ENCODE data around the gene NLRP12.
"Not testable (repeated sequence)": the region's sequence is repeated elsewhere in the genome, so short reads cannot be mapped to it uniquely, and the experiment has no call there.

The NLRP12 gene

DNA sequence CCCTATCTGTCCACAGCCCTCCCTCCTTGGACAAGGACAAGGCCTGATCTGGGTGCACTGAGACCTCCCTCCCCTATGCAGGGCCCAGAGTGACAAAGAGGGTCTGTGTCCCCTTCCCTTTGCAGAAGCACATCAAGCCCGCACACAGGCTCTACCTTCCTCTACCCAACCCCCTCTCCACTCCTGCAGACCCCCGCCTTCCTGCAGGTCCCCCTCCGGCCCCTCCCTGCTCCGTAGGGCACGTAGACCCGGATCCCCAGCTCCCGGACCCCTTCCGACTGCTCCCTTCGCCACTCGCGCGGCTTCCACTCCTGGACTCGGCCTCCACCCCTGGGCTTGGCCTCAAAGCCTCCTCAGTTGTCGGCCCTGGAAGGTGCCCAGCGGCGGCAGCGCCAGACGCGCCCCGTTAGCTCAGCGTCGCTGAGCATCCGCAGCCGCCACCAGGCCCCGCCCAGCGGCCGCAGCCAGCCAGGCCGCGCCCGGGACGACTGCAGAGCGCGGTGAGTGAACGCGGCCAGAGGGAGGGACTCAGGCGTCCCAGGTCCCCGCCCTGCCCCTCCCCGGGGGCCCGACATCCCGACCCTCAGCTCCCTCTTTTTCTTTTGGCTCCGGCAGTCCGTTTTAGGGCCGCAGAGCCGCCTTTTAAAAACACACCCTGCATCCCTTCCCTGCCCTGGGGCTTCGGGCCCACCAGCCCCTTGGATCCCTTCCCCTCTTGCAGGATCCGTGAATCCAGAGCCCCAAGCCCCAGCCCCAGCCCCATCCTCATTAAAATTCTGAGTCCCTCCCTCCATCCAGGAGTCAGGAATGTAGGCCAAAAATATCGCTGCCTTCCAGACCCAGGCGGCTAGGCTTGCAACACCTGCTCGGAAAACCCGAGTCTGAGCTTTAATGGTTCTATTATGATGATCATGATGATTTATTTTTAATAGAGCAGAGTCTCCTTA is 42.1 kb upstream of the NLRP12 start:
- Histone ChIP-seq H3K9ac (ENCODE audit: low read depth in 1 of 2, low read length in 2 of 2) (peak overlapping the region; percentile 63 to 64), H3K27me3 (ENCODE audit: control insufficient read depth in 1 of 2, insufficient read depth in 2 of 2, low read length in 2 of 2) (no peaks in the 10 kb centered on the region), H3K4me1 (ENCODE audit: control insufficient read depth in 1 of 2, insufficient read depth in 2 of 2, low read length in 2 of 2) (peaks cover 27 to 37% of the 10 kb centered on the region in 2 donors), H3K36me3 (ENCODE audit: control insufficient read depth in 1 of 2, insufficient read depth in 2 of 2, low read length in 2 of 2) (no peaks in the 10 kb centered on the region), H3K9me3 (ENCODE audit: control insufficient read depth in 1 of 2, low read length in 2 of 2) (no peaks in the 10 kb centered on the region), H3K4me3 (ENCODE audit: low read depth in 1 of 2, low read length in 2 of 2) (peak overlapping the region; percentile 56 to 65), H3K27ac (ENCODE audit: low read depth, low read length) (peak overlapping the region; percentile 79)

DNA sequence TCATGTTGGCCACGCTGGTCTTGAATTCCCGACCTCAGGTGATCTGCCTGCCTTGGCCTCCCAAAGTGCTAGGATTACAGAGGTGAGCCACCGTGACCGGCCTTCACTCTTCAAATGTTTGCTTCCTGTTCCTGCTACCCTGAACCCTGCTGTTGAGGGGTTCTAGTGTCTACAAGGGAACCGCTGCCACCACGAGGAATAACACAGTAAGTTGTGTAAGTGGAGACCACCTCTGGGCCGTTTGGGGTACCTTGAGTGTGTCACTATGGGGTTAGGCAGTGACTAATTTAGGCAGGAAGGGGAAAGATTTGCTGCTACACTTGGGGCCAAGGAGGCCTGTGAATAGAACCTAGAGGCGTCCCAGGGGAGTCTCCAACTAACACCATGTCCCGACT is 41.4 kb upstream of the NLRP12 start:
- Histone ChIP-seq H3K4me3 (ENCODE audit: low read depth in 1 of 2, low read length in 2 of 2) (peak overlapping the region; percentile 53 to 56), H3K4me1 (ENCODE audit: control insufficient read depth in 1 of 2, insufficient read depth in 2 of 2, low read length in 2 of 2) (peaks cover 24 to 35% of the 10 kb centered on the region in 2 donors)

DNA sequence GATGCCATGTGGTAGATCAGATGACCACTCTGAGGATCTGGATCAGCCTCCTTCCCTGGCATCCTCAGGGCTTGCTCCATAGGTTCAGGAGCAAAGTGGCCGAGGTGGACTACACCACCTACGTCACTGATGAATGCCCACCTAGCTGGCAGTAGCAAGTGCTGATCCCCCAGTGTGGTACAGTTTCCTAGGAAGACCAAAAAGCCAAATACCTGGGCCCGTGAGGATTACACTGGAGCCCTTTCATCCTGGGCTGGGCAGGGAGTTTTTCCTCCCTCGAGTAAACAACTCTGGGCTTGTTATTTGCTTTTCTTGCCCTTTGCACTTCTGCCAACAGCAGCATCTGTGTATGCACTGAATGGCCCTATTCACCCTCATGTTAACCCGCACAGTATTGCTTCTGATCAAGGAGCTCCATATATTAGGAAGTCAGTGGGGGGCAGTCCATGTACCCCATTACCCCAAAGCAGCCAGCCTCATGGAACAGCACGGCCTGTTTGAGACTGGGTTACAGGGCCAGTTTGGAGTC is 40.3 kb upstream of the NLRP12 start:
- H3K4me3 ChIP-seq (ENCODE audit: low read depth in 1 of 2, low read length in 2 of 2): no peak overlapping the region
- H3K9me3 ChIP-seq (ENCODE audit: control insufficient read depth in 1 of 2, low read length in 2 of 2): no peaks in the 10 kb centered on the region
- H3K9ac ChIP-seq (ENCODE audit: low read depth in 1 of 2, low read length in 2 of 2): no peak overlapping the region
- no peaks in the 10 kb centered on the region for H3K27me3 ChIP-seq (ENCODE audit: control insufficient read depth in 1 of 2, insufficient read depth in 2 of 2, low read length in 2 of 2)
- no peak overlapping the region for H3K27ac ChIP-seq (ENCODE audit: low read depth, low read length)
- peaks cover 22 to 32% of the 10 kb centered on the region in 2 donors for H3K4me1 ChIP-seq (ENCODE audit: control insufficient read depth in 1 of 2, insufficient read depth in 2 of 2, low read length in 2 of 2)
- H3K36me3 ChIP-seq (ENCODE audit: control insufficient read depth in 1 of 2, insufficient read depth in 2 of 2, low read length in 2 of 2): no peaks in the 10 kb centered on the region

More for the DNA sequence above, 41.4 kb upstream of the NLRP12 start:
- no peaks in the 10 kb centered on the region for H3K27me3 ChIP-seq (ENCODE audit: control insufficient read depth in 1 of 2, insufficient read depth in 2 of 2, low read length in 2 of 2)
- peak overlapping the region; percentile 63 to 64 for H3K9ac ChIP-seq (ENCODE audit: low read depth in 1 of 2, low read length in 2 of 2)
- no peaks in the 10 kb centered on the region for H3K9me3 ChIP-seq (ENCODE audit: control insufficient read depth in 1 of 2, low read length in 2 of 2)
- no peak overlapping the region for H3K27ac ChIP-seq (ENCODE audit: low read depth, low read length)
- no peaks in the 10 kb centered on the region for H3K36me3 ChIP-seq (ENCODE audit: control insufficient read depth in 1 of 2, insufficient read depth in 2 of 2, low read length in 2 of 2)

DNA sequence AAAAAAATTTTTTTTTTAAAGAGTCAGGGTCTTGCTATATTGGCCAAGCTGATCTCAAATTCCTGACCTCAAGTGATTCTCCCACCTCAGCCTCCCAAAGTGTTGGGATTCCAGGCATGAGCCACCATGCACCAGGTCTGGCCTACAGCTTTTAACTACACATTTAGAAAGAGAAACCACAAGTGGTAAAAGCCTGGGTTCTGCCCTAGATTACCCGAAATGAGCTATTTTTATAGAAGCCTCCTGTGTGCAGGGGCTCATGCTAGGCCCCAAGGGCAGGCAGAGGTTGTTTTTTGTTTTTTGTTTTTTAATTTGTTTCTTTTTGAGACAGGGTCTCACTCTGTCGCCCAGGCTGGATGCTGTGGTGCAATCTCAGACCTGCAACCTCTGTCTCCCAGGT is 29.6 kb upstream of the NLRP12 start:
- H3K9me3 ChIP-seq (ENCODE audit: control insufficient read depth in 1 of 2, low read length in 2 of 2): no peaks in the 10 kb centered on the region
- no peak overlapping the region for H3K4me3 ChIP-seq (ENCODE audit: low read depth in 1 of 2, low read length in 2 of 2)
- no peaks in the 10 kb centered on the region for H3K36me3 ChIP-seq (ENCODE audit: control insufficient read depth in 1 of 2, insufficient read depth in 2 of 2, low read length in 2 of 2)
- H3K27me3 ChIP-seq (ENCODE audit: control insufficient read depth in 1 of 2, insufficient read depth in 2 of 2, low read length in 2 of 2): no peaks in the 10 kb centered on the region
- no peak overlapping the region for H3K27ac ChIP-seq (ENCODE audit: low read depth, low read length)
- H3K4me1 ChIP-seq (ENCODE audit: control insufficient read depth in 1 of 2, insufficient read depth in 2 of 2, low read length in 2 of 2): no peaks in the 10 kb centered on the region
- H3K9ac ChIP-seq (ENCODE audit: low read depth in 1 of 2, low read length in 2 of 2): no peak overlapping the region

DNA sequence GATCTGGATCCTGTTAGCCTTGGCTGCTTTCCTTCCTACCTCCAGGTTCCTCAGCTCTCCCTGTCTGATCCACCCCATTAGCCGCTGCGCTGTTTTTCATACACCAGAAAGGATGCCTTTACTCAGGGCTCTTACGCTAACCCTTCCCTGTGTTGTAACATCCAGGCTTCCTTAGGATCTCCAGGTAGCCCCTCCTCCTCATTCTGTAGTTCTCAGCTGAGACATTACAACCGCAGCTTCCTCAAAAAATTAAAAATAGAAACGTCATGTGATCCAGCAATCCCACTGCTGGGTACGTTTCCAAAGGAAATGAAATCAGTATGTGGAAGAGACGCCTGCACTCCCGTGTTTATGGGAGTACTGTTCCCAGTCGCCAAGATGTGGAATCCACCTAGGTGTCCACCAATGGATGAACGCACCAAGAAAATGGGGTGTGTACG is 25.1 kb upstream of the NLRP12 start:
- H3K27me3 ChIP-seq (ENCODE audit: control insufficient read depth in 1 of 2, insufficient read depth in 2 of 2, low read length in 2 of 2): no peaks in the 10 kb centered on the region
- no peak overlapping the region for H3K4me3 ChIP-seq (ENCODE audit: low read depth in 1 of 2, low read length in 2 of 2)
- H3K9me3 ChIP-seq (ENCODE audit: control insufficient read depth in 1 of 2, low read length in 2 of 2): no peaks in the 10 kb centered on the region
- no peak overlapping the region for H3K9ac ChIP-seq (ENCODE audit: low read depth in 1 of 2, low read length in 2 of 2)
- H3K36me3 ChIP-seq (ENCODE audit: control insufficient read depth in 1 of 2, insufficient read depth in 2 of 2, low read length in 2 of 2): no peaks in the 10 kb centered on the region
- H3K27ac ChIP-seq (ENCODE audit: low read depth, low read length): peak overlapping the region; percentile 10
- H3K4me1 ChIP-seq (ENCODE audit: control insufficient read depth in 1 of 2, insufficient read depth in 2 of 2, low read length in 2 of 2): no peaks in the 10 kb centered on the region

DNA sequence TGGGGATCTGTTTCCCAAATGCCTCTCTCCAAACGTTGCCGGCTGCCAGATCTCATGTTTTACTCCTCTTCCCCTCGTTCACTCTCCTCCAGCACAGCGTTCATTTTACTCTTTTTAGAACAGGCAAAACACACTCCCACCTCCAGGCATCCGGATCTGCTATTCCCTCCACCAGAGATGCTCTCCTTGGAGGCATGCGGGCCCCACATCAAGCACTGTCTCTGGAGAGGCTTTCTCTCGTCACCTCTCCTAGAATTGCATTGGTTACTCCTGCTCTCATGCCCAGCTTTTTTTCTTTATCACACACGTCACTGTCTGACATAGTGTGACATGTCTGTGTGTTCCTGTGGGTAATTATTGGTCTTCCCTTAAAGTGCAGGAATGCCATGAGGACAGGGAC is 23.4 kb upstream of the NLRP12 start:
- Histone ChIP-seq H3K9me3 (ENCODE audit: control insufficient read depth in 1 of 2, low read length in 2 of 2) (no peaks in the 10 kb centered on the region), H3K36me3 (ENCODE audit: control insufficient read depth in 1 of 2, insufficient read depth in 2 of 2, low read length in 2 of 2) (no peaks in the 10 kb centered on the region), H3K27ac (ENCODE audit: low read depth, low read length) (no peak overlapping the region), H3K9ac (ENCODE audit: low read depth in 1 of 2, low read length in 2 of 2) (no peak overlapping the region), H3K4me1 (ENCODE audit: control insufficient read depth in 1 of 2, insufficient read depth in 2 of 2, low read length in 2 of 2) (no peaks in the 10 kb centered on the region), H3K27me3 (ENCODE audit: control insufficient read depth in 1 of 2, insufficient read depth in 2 of 2, low read length in 2 of 2) (no peaks in the 10 kb centered on the region), H3K4me3 (ENCODE audit: low read depth in 1 of 2, low read length in 2 of 2) (no peak overlapping the region)

DNA sequence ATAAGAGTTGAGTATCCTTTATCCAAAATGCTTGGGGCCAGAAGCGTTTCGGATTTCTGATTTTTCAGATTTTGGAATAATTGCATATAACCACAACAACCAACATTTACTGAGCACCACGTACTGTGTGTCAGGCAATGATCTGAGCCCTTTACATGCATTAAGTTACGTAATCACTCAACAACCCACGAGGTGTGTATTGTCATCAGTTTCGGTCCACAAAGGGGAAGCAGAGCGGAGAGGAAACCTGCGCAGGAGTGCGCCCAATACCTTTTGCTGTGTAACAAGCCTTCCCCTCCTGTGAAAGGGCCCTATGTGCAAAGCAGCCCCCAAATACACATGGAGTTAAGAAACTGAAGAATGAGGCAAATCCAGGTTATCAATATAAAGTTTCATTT is 20.7 kb upstream of the NLRP12 start:
- no peak overlapping the region for H3K4me3 ChIP-seq (ENCODE audit: low read depth in 1 of 2, low read length in 2 of 2)
- H3K4me1 ChIP-seq (ENCODE audit: control insufficient read depth in 1 of 2, insufficient read depth in 2 of 2, low read length in 2 of 2): peaks cover 0 to 3% of the 10 kb centered on the region in 2 donors
- no peaks in the 10 kb centered on the region for H3K27me3 ChIP-seq (ENCODE audit: control insufficient read depth in 1 of 2, insufficient read depth in 2 of 2, low read length in 2 of 2)
- no peak overlapping the region for H3K27ac ChIP-seq (ENCODE audit: low read depth, low read length)
- H3K36me3 ChIP-seq (ENCODE audit: control insufficient read depth in 1 of 2, insufficient read depth in 2 of 2, low read length in 2 of 2): no peaks in the 10 kb centered on the region
- no peak overlapping the region for H3K9ac ChIP-seq (ENCODE audit: low read depth in 1 of 2, low read length in 2 of 2)
- H3K9me3 ChIP-seq (ENCODE audit: control insufficient read depth in 1 of 2, low read length in 2 of 2): no peaks in the 10 kb centered on the region

DNA sequence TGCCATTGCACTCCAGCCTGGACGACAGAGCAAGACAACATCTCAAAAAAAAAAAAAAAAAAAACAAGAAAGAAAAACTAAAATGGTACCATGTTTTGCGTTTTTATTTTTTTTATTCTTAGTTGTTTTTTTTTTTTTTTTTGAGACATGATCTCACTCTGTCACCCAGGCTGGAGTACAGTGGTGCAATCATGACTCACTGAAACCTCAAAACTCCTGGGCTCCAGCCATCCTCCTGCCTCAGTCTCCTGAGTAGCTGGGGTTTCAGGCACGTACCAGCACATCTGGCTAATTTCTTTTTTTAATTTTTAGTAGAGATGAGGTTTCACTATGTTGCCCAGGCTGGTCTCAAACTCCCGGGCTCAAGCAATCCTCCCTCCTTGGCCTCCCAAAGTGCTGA is 16.8 kb upstream of the NLRP12 start:
- H3K4me3 ChIP-seq (ENCODE audit: low read depth in 1 of 2, low read length in 2 of 2); H3K4me1 ChIP-seq (ENCODE audit: control insufficient read depth in 1 of 2, insufficient read depth in 2 of 2, low read length in 2 of 2); H3K36me3 ChIP-seq (ENCODE audit: control insufficient read depth in 1 of 2, insufficient read depth in 2 of 2, low read length in 2 of 2); H3K9ac ChIP-seq (ENCODE audit: low read depth in 1 of 2, low read length in 2 of 2); H3K27ac ChIP-seq (ENCODE audit: low read depth, low read length); H3K27me3 ChIP-seq (ENCODE audit: control insufficient read depth in 1 of 2, insufficient read depth in 2 of 2, low read length in 2 of 2); H3K9me3 ChIP-seq (ENCODE audit: control insufficient read depth in 1 of 2, low read length in 2 of 2): not testable (repeated sequence)

DNA sequence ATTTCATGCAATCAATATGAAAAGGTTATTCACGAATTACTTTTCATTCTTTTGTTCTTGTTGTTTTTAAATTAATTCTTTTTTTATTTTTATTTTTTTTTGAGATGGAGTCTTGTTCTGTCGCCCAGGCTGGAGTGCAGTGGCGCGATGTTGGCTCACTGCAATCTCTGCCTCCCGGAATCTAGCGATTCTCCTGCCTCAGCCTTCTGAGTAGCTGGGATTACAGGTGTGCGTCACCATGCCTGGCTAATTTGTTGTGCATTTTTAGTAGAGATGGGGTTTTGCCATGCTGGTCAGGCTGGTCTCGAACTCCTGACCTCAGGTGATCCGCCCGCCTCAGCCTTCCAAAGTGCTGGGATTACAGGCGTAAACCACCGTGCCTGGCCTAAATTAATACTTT is 16.1 kb upstream of the NLRP12 start:
- H3K4me3 ChIP-seq (ENCODE audit: low read depth in 1 of 2, low read length in 2 of 2); H3K4me1 ChIP-seq (ENCODE audit: control insufficient read depth in 1 of 2, insufficient read depth in 2 of 2, low read length in 2 of 2); H3K27me3 ChIP-seq (ENCODE audit: control insufficient read depth in 1 of 2, insufficient read depth in 2 of 2, low read length in 2 of 2); H3K9me3 ChIP-seq (ENCODE audit: control insufficient read depth in 1 of 2, low read length in 2 of 2); H3K36me3 ChIP-seq (ENCODE audit: control insufficient read depth in 1 of 2, insufficient read depth in 2 of 2, low read length in 2 of 2); H3K9ac ChIP-seq (ENCODE audit: low read depth in 1 of 2, low read length in 2 of 2); H3K27ac ChIP-seq (ENCODE audit: low read depth, low read length): not testable (repeated sequence)

DNA sequence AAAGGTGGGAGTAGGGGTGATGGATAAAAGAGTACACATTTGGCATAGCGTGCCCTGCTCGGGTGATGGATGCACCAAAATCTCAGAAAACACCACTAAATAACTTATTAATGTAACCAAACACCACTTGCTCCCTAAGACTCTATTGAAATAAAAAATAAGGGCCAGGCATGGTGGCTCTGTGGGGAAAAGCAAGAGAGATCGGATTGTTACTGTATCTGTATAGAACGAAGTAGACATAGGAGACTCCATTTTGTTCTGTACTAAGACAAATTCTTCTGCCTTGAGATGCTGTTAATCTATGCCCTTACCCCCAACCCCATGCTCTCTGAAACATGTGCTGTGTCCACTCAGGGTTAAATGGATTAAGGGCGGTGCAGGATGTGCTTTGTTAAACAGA is 14.3 kb upstream of the NLRP12 start:
- H3K36me3 ChIP-seq (ENCODE audit: control insufficient read depth in 1 of 2, insufficient read depth in 2 of 2, low read length in 2 of 2); H3K4me1 ChIP-seq (ENCODE audit: control insufficient read depth in 1 of 2, insufficient read depth in 2 of 2, low read length in 2 of 2); H3K4me3 ChIP-seq (ENCODE audit: low read depth in 1 of 2, low read length in 2 of 2); H3K9me3 ChIP-seq (ENCODE audit: control insufficient read depth in 1 of 2, low read length in 2 of 2); H3K27ac ChIP-seq (ENCODE audit: low read depth, low read length); H3K9ac ChIP-seq (ENCODE audit: low read depth in 1 of 2, low read length in 2 of 2); H3K27me3 ChIP-seq (ENCODE audit: control insufficient read depth in 1 of 2, insufficient read depth in 2 of 2, low read length in 2 of 2): not testable (repeated sequence)
